Measurements from ENCODE around the gene FOXL2. TPM values are rescaled to one million over a fixed set of nuclear protein-coding genes. Genes with fewer than 3 reads are reported as not detected.

FOXL2 gene
- total and polyA plus RNA-seq, 9 of the 15 experiments (the other 6 are each of a cell fraction or from before 2014, with no cell fraction given): 0.27 to 22.1 (median 3.2) TPM

DNA sequence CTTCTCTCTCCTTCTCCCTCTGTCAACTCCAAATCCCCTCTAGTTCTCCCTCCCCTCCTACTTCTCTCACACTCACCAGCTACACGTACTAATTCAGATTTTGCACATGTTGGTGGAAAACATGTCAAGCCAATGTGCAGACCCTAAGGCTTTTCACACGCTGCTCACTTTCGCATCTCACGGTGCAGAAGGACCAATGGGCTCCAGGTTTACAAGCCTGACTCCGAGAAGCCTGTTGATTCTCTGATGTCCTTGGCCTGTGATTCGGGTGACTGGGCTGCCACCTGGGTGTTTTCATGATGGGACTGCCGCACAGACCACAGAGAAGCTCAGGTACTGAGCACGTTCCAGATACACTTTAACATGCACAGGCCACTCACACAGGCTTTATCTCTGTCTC lies 3.8 kb upstream of the FOXL2 start:
- in situ Hi-C loops (cut with MboI) (no loop called here), intact Hi-C loops (cut with micrococcal nuclease) (no loop called here)
- no peaks in the 10 kb centered on the region for H3K9me1 ChIP-seq (ENCODE audit: control insufficient read depth, insufficient read depth, low read length)
- no peak overlapping the region for H3K9ac ChIP-seq (ENCODE audit: insufficient read depth in 1 of 2, low read depth in 2 of 2, low read length in 2 of 2)
- peaks cover 24% of the 10 kb centered on the region for H3K79me2 ChIP-seq (ENCODE audit: control insufficient read depth, insufficient read depth, low read length)
- no peak overlapping the region for H3K27ac ChIP-seq (ENCODE audit: extremely low read depth, low read depth, low read length)
- TF ChIP-seq PTBP1 (IDR thresholded peaks at IDR 0.05; ENCODE audit: low read depth, low read length) (no peak), ATF3 (IDR thresholded peaks at IDR 0.05) (no peak), ATF3 (CRISPR knock-in tag; conservative IDR thresholded peaks at IDR 0.05) (no peak), EGR1 (conservative IDR thresholded peaks at IDR 0.05) (no peak), TEAD1 (CRISPR knock-in tag; IDR thresholded peaks at IDR 0.05) (no peak), TCF3 (CRISPR knock-in tag; IDR thresholded peaks at IDR 0.05) (no peak), ZNF197 (CRISPR knock-in tag; IDR thresholded peaks at IDR 0.05; ENCODE audit: low read depth) (no peak), MEF2A (IDR thresholded peaks at IDR 0.05; ENCODE audit: control insufficient read depth, low read depth, low read length) (no peak), POLR2H (tag; IDR thresholded peaks at IDR 0.05; ENCODE audit: low read depth) (no peak), ZNF3 (CRISPR knock-in tag; IDR thresholded peaks at IDR 0.05) (no peak), ZFPM2 (CRISPR knock-in tag; IDR thresholded peaks at IDR 0.05) (no peak), ZNF384 (IDR thresholded peaks at IDR 0.05; ENCODE audit: low read depth, low read length) (no peak), ELF4 (CRISPR knock-in tag; IDR thresholded peaks at IDR 0.05) (no peak), MYC (IDR thresholded peaks at IDR 0.05; ENCODE audit: low read depth, low read length) (no peak), MYC (CRISPR knock-in tag; IDR thresholded peaks at IDR 0.05; ENCODE audit: borderline replicate concordance, low read depth) (no peak), MAZ (CRISPR knock-in tag; conservative IDR thresholded peaks at IDR 0.05 in 1 of 2, IDR thresholded peaks at IDR 0.05 in 1 of 2) (no peak), BACH1 (tag; IDR thresholded peaks at IDR 0.05) (no peak), ZNF518B (CRISPR knock-in tag; IDR thresholded peaks at IDR 0.05) (no peak)
- H3K4me3 ChIP-seq: no peak overlapping the region
- DNase-seq (ENCODE audit: extremely low read depth in 1 of 4, low spot score in 3 of 4) (no peak), ATAC-seq (no peak), FAIRE-seq (no peak)
- no peak overlapping the region for H2AFZ ChIP-seq (ENCODE audit: low read depth, low read length)
- peaks cover 8 to 26% of the 10 kb centered on the region in 2 experiments; a peak in 4 of 5 replicates for H3K4me1 ChIP-seq (replicated peaks in 1 of 2; ENCODE audit: control insufficient read depth in 2 of 2, insufficient read depth in 2 of 2, low read length in 2 of 2)
- ChIA-PET CTCF (ENCODE audit: low intra/inter-chr PET ratio) (no interaction called here), POLR2A (interaction anchor here (0.7 kb wide), 1 partner anchor 323 kb away, joined by 4 read pairs; no protein-coding TSS in a partner anchor)
- no peaks in the 10 kb centered on the region for H4K20me1 ChIP-seq (replicated peaks; ENCODE audit: control insufficient read depth, insufficient read depth, low read length)
- no peaks in the 10 kb centered on the region for H3K9me3 ChIP-seq (replicated peaks; ENCODE audit: control insufficient read depth, insufficient read depth, low read depth, low read length)
- 82% methylated on average over 8 of the region's 8 CpGs for WGBS (ENCODE audit: insufficient coverage, low coverage, missing lambda C conversion rate)
- H3K4me2 ChIP-seq (ENCODE audit: insufficient read depth, low read length): no peak overlapping the region
- H3K27me3 ChIP-seq (ENCODE audit: control insufficient read depth in 2 of 2, insufficient read depth in 2 of 2, low read length in 2 of 2): no peaks in the 10 kb centered on the region; a peak in 1 of 5 replicates
- no TSS peak for BruUV-seq (replicated peaks)
- H3K36me3 ChIP-seq (ENCODE audit: control insufficient read depth, insufficient read depth, low read length): peaks cover 9% of the 10 kb centered on the region; the same call in 2 of the 3 replicates
